Smooth muscle cell (in vitro differentiated cells): ENCODE results near the gene ZNF407. TPM values are rescaled to one million over a fixed set of nuclear protein-coding genes. Genes with fewer than 3 reads are reported as not detected.

Source experiments
- DNase-seq: peaks from one replicate; lab custom pipeline; 2025; ENCODE audit not compliant: unreplicated experiment; lab: John Stamatoyannopoulos, UW
- H2AFZ ChIP-seq: fragments of 200-600 bp; sonication (generic); 2 replicates; pipeline ENCODE4 v1.6.0; 2016; ENCODE audit warnings: antibody characterized with exemption, low read depth, mild to moderate bottlenecking
- H3F3A ChIP-seq: fragments of 200-600 bp; sonication (generic); 2 replicates; pipeline ENCODE4 v1.6.0; 2017; ENCODE audit warnings: antibody characterized with exemption, low read depth
- H3K27ac ChIP-seq: fragments of 200-600 bp; sonication (generic); 2 replicates; pipeline ENCODE4 v1.5.1; 2016; ENCODE audit warnings: low read depth, mild to moderate bottlenecking
- H3K27me3 ChIP-seq: fragments of 200-600 bp; sonication (generic); 2 replicates; pipeline ENCODE4 v1.6.1; 2016; ENCODE audit warnings: low read depth, mild to moderate bottlenecking
- H3K36me3 ChIP-seq: fragments of 200-600 bp; sonication (generic); 2 replicates; pipeline ENCODE4 v1.5.1; 2016; ENCODE audit warnings: low read depth
- H3K4me1 ChIP-seq: fragments of 200-600 bp; sonication (generic); 2 replicates; pipeline ENCODE4 v1.5.1; 2016; ENCODE audit warnings: low read depth
- H3K4me2 ChIP-seq: fragments of 200-600 bp; sonication (generic); 2 replicates; pipeline ENCODE4 v1.6.0; 2016; ENCODE audit warnings: mild to moderate bottlenecking
- H3K4me3 ChIP-seq: fragments of 200-600 bp; sonication (generic); 2 replicates; pipeline ENCODE4 v1.5.1; 2016; ENCODE audit warnings: mild to moderate bottlenecking
- H3K79me2 ChIP-seq: fragments of 200-600 bp; sonication (generic); 2 replicates; pipeline ENCODE4 v1.6.0; 2016; ENCODE audit warnings: low read depth, mild to moderate bottlenecking
- H3K9ac ChIP-seq: fragments of 200-600 bp; sonication (generic); 2 replicates; pipeline ENCODE4 v1.6.0; 2016; ENCODE audit warnings: low read depth
- H3K9me3 ChIP-seq: fragments of 200-600 bp; sonication (generic); replicated peaks from 2 replicates; pipeline ENCODE4 v1.5.1; 2016; ENCODE audit warnings: low read depth
- H4K20me1 ChIP-seq: fragments of 200-600 bp; sonication (generic); 2 replicates; pipeline ENCODE4 v1.6.0; 2016; ENCODE audit warnings: low read depth
- WGBS: methylation state at CpG from one replicate; pipeline ENCODE4 v1.1.7; 2016; ENCODE audit warnings: low lambda C conversion rate; 5-methylcytosine and 5-hydroxymethylcytosine counted together
- polyA plus RNA-seq: library from polyadenylated mRNA; unstranded; fragments of >200 nt; fragmentation: Nextera tagmentation; extraction: Ambion mirVana; gene quantifications from 2 replicates; pipeline ENCODE4 v1.2.1, GENCODE V29; 2016
- total RNA-seq: library from RNA; depleted of rRNA; stranded (reverse); fragments of >200 nt; gene quantifications from 2 replicates; pipeline ENCODE4 v1.2.3, GENCODE V29; 2014
- TF ChIP-seq, protein P1 (sequence below): fragments of 200-600 bp; sonication (generic); IDR thresholded peaks from 2 replicates; pipeline ENCODE4 v1.5.1; 2017; ENCODE audit warnings: borderline replicate concordance, mild to moderate bottlenecking, antibody characterized with exemption; ENCODE audit not compliant: insufficient read depth, poor library complexity, severe bottlenecking

ZNF407 gene
- total and polyA plus RNA-seq, 2 experiments from 2014 or later = 4.5 to 11.5 TPM

DNA sequence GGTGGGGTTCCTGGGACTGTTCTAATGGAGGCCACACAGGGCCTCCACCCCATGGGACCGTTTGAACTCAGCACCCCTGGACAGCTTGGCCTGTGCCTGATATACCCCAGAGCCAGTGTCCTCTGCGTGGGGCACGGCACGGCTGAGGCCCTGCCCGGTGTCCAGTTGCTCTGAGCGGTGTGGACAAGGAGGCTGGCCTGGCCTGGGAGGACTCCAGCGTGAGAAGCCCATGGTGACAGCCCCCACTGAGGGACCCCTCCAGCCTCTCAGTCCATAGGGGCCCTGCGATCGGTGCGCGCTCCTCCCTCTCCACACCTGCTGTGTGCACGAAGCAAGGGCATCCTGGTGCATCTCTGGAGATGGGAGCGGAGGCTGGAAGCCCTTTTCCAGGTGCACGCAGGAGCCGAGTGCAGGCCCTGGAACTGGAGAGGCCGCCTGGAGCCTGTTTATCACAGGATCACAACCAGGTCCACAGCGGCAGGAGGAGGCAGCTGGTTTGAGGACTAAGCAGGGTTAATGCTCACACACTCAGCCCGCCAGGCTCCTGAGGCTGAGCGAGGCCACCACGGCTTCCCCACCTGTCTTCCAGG lies 491.0 kb downstream of the ZNF407 start:
- Histone ChIP-seq H3K9ac (no peak overlapping the region), H3K4me2 (no peak overlapping the region), H3K79me2 (no peaks in the 10 kb centered on the region), H3K4me1 (no peaks in the 10 kb centered on the region), H3K27me3 (no peaks in the 10 kb centered on the region), H4K20me1 (no peaks in the 10 kb centered on the region), H3K27ac (no peak overlapping the region), H3K4me3 (no peak overlapping the region), H3K9me3 (no peaks in the 10 kb centered on the region), H3K36me3 (no peaks in the 10 kb centered on the region), H2AFZ (no peak overlapping the region), H3F3A (no peaks in the 10 kb centered on the region)
- TF ChIP-seq, protein P1, sequence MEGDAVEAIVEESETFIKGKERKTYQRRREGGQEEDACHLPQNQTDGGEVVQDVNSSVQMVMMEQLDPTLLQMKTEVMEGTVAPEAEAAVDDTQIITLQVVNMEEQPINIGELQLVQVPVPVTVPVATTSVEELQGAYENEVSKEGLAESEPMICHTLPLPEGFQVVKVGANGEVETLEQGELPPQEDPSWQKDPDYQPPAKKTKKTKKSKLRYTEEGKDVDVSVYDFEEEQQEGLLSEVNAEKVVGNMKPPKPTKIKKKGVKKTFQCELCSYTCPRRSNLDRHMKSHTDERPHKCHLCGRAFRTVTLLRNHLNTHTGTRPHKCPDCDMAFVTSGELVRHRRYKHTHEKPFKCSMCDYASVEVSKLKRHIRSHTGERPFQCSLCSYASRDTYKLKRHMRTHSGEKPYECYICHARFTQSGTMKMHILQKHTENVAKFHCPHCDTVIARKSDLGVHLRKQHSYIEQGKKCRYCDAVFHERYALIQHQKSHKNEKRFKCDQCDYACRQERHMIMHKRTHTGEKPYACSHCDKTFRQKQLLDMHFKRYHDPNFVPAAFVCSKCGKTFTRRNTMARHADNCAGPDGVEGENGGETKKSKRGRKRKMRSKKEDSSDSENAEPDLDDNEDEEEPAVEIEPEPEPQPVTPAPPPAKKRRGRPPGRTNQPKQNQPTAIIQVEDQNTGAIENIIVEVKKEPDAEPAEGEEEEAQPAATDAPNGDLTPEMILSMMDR = no peak
- WGBS = 98% methylated on average over 20 of the region's 20 CpGs
- DNase-seq = no peak

- TF ChIP-seq, protein P1 = no peak
- no peaks in the 10 kb centered on the region for H3K9me3 ChIP-seq
Measured at GRCh38 chr18:75089748-75090327, 492.2 kb downstream of the ZNF407 start.

DNA sequence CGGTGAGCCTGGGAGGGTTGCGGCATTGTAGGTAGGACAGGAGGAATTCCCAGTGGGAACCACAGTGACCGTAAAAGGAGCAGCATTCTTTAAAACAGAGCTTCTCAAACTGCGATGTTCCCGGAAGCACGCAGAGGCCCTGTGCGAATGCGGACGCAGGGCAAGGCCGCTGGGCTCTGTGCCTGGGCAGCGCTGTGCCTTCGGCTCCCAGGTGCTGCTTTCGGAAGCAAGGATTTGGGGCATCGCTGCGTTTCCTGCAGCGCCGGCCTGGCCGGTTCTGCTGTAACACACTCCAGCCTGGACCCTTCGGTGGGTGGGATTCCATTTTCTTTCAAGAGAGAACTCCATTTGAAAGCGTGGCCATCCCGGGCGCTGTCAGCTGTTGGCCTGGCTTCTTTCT lies 492.7 kb downstream of the ZNF407 start:
- no peaks in the 10 kb centered on the region for H3K27me3 ChIP-seq
- no peak overlapping the region for H3K4me2 ChIP-seq
- TF ChIP-seq, protein P1 = no peak
- H4K20me1 ChIP-seq = no peaks in the 10 kb centered on the region
- no peaks in the 10 kb centered on the region for H3F3A ChIP-seq
- H3K27ac ChIP-seq = no peak overlapping the region
- no peaks in the 10 kb centered on the region for H3K36me3 ChIP-seq
- H3K9ac ChIP-seq = no peak overlapping the region
- no peaks in the 10 kb centered on the region for H3K9me3 ChIP-seq
- 93% methylated on average over 17 of the region's 22 CpGs for WGBS
- no peak for DNase-seq
- no peak overlapping the region for H3K4me3 ChIP-seq
- no peak overlapping the region for H2AFZ ChIP-seq
- H3K4me1 ChIP-seq = no peaks in the 10 kb centered on the region
- no peaks in the 10 kb centered on the region for H3K79me2 ChIP-seq

More at GRCh38 chr18:75089748-75090327, 492.2 kb downstream of the ZNF407 start:
- no peaks in the 10 kb centered on the region for H4K20me1 ChIP-seq
- no peaks in the 10 kb centered on the region for H3K27me3 ChIP-seq
- no peak for DNase-seq
- no peak overlapping the region for H2AFZ ChIP-seq
- no peak overlapping the region for H3K9ac ChIP-seq
- H3K4me2 ChIP-seq = no peak overlapping the region
- no peak overlapping the region for H3K4me3 ChIP-seq
- no peaks in the 10 kb centered on the region for H3K4me1 ChIP-seq
- no peaks in the 10 kb centered on the region for H3K36me3 ChIP-seq
- 90% methylated on average over 31 of the region's 31 CpGs for WGBS
- H3K79me2 ChIP-seq = no peaks in the 10 kb centered on the region
- H3F3A ChIP-seq = no peaks in the 10 kb centered on the region
- no peak overlapping the region for H3K27ac ChIP-seq
